HCT116 (cell line): Measurements from ENCODE around the gene AGRP. TPM values are rescaled to one million over a fixed set of nuclear protein-coding genes. Genes with fewer than 3 reads are reported as not detected.

Experiments
- ATAC-seq: fragments of 200-7000 bp; cut with Tn5 transposase; 2 replicates; pipeline ENCODE4 v1.9.1; 2020; ENCODE audit warnings: mild to moderate bottlenecking, moderate library complexity
- BruUV-seq: library from RNA; stranded (reverse); fragments of 400-500 nt; replicated peaks from 2 replicates; lab custom pipeline; 2021; lab: Mats Ljungman, UMichigan
- CTCF ChIA-PET: fragments of 300-600 bp; sonication (Branson Sonifier 250); formaldehyde crosslinking; loops from one replicate; lab custom pipeline; 2021; ENCODE audit warnings: antibody characterized with exemption; lab: Charles Lee
- POLR2A ChIA-PET: fragments of 300-600, 350-600 bp; sonication (Branson Sonifier 250); formaldehyde crosslinking; loops from one replicate; lab custom pipeline; 2021; ENCODE audit warnings: antibody characterized with exemption; lab: Charles Lee
- RAD21 ChIA-PET, 2 experiments: fragments of 300-600 bp; sonication (Branson Sonifier 250); formaldehyde crosslinking; loops; one replicate each; lab custom pipeline; 2023; ENCODE audit warnings: low total read pairs in 2 of 2; ENCODE audit not compliant: uncharacterized antibody in 2 of 2, unreplicated experiment in 2 of 2, low non-redundant PET in 1 of 2; lab: Charles Lee
- DNase-seq: peaks from one replicate; pipeline ENCODE4 v3.0.0-alpha.2; 2010; ENCODE audit warnings: low read depth, low spot score
- H2AFZ ChIP-seq: fragments of 200-600 bp; shearing (Covaris generic), sonication (generic); 2 replicates; pipeline ENCODE4 v1.6.1; 2017; ENCODE audit warnings: low read depth, mixed run types, mixed read lengths, antibody characterized with exemption, low read length; ENCODE audit not compliant: poor library complexity, severe bottlenecking
- H3K27ac ChIP-seq: 2 replicates; pipeline ENCODE4 v1.5.1; 2012; ENCODE audit warnings: low read depth, low read length
- H3K27me3 ChIP-seq: fragments of 200-600 bp; sonication (generic); 2 replicates; pipeline ENCODE4 v1.6.1; 2016; ENCODE audit warnings: mixed run types, low read length, mixed read lengths; ENCODE audit not compliant: insufficient read depth
- H3K36me3 ChIP-seq, 2 experiments: fragments of 200-500 bp in 1 of 2; fragments of 200-600 bp in 1 of 2; sonication (Bioruptor generic) in 1 of 2; sonication (generic) in 1 of 2; 2 replicates each; pipeline versions ENCODE4 v1.5.1 to v1.6.1; 2014 to 2016; ENCODE audit warnings: low read length in 2 of 2, inconsistent platforms in 1 of 2, mixed read lengths in 1 of 2, mixed run types in 1 of 2; ENCODE audit not compliant: insufficient read depth in 2 of 2, control insufficient read depth in 1 of 2
- H3K4me1 ChIP-seq, 2 experiments: fragments of 200-600 bp in 1 of 2; sonication (generic) in 1 of 2; 2 replicates each; pipeline versions ENCODE4 v1.5.1 to v1.6.1; 2012 to 2017; ENCODE audit warnings: low read length in 2 of 2, inconsistent platforms in 1 of 2, mild to moderate bottlenecking in 1 of 2, mixed read lengths in 1 of 2, mixed run types in 1 of 2, moderate library complexity in 1 of 2; ENCODE audit not compliant: insufficient read depth in 2 of 2, control insufficient read depth in 1 of 2
- H3K4me2 ChIP-seq: fragments of 200-600 bp; sonication (generic); 2 replicates; pipeline ENCODE4 v1.6.1; 2017; ENCODE audit warnings: mixed run types, low read length, mixed read lengths
- H3K4me3 ChIP-seq, 2 experiments: fragments of 200-600 bp in 1 of 2; sonication (generic) in 1 of 2; replicated peaks in 1 of 2; 2 replicates each; pipeline ENCODE4 v1.5.1; 2011 to 2016; ENCODE audit warnings: low read length in 2 of 2, control low read depth in 1 of 2, low read depth in 1 of 2, mild to moderate bottlenecking in 1 of 2, mixed read lengths in 1 of 2, mixed run types in 1 of 2
- H3K79me2 ChIP-seq: fragments of 200-600 bp; sonication (generic); 2 replicates; pipeline ENCODE4 v1.6.1; 2017; ENCODE audit warnings: mild to moderate bottlenecking, mixed run types, low read length, moderate library complexity, mixed read lengths; ENCODE audit not compliant: insufficient read depth
- H3K9ac ChIP-seq: fragments of 200-600 bp; sonication (generic); 2 replicates; pipeline ENCODE4 v1.6.1; 2016; ENCODE audit warnings: low read length, mixed read lengths
- H3K9me2 ChIP-seq: fragments of 200-600 bp; sonication (generic), shearing (Covaris generic); 2 replicates; pipeline ENCODE4 v1.6.1; 2017; ENCODE audit warnings: mixed run types, mild to moderate bottlenecking, moderate library complexity; ENCODE audit not compliant: insufficient read depth
- H3K9me3 ChIP-seq, 2 experiments: fragments of 200-500 bp in 1 of 2; fragments of 200-600 bp in 1 of 2; sonication (Bioruptor generic) in 1 of 2; sonication (generic) in 1 of 2; 2 replicates each; pipeline ENCODE4 v1.6.1; 2014 to 2017; ENCODE audit warnings: low read length in 2 of 2, mixed read lengths in 2 of 2, inconsistent platforms in 1 of 2, low read depth in 1 of 2, mild to moderate bottlenecking in 1 of 2, mixed run types in 1 of 2, moderate library complexity in 1 of 2; ENCODE audit not compliant: control insufficient read depth in 1 of 2, insufficient read depth in 1 of 2
- H4K20me1 ChIP-seq: fragments of 200-600 bp; sonication (generic), shearing (Covaris generic); 2 replicates; pipeline ENCODE4 v1.6.1; 2017; ENCODE audit warnings: mixed run types, mild to moderate bottlenecking, moderate library complexity; ENCODE audit not compliant: insufficient read depth
- CBX3 ChIP-seq: IDR thresholded peaks from 2 replicates; pipeline ENCODE4 v1.6.1; 2012; ENCODE audit warnings: low read depth
- EGR1 ChIP-seq: IDR thresholded peaks from 2 replicates; pipeline ENCODE4 v1.6.1; 2012; ENCODE audit warnings: low read depth
- ELF1 ChIP-seq: IDR thresholded peaks from 2 replicates; pipeline ENCODE4 v1.6.1; 2012; ENCODE audit warnings: low read depth, borderline replicate concordance
- EZH2phosphoT487 ChIP-seq: fragments of 200-600 bp; IDR thresholded peaks from 2 replicates; pipeline ENCODE4 v1.6.1; 2018; ENCODE audit warnings: antibody characterized with exemption, borderline replicate concordance
- FOSL1 ChIP-seq: IDR thresholded peaks from 2 replicates; pipeline ENCODE4 v1.6.1; 2012; ENCODE audit warnings: low read depth
- JUND ChIP-seq: IDR thresholded peaks from 2 replicates; pipeline ENCODE4 v1.6.1; 2012
- MAX ChIP-seq: IDR thresholded peaks from 2 replicates; pipeline ENCODE4 v1.6.1; 2012
- POLR2A ChIP-seq: IDR thresholded peaks from 2 replicates; pipeline ENCODE4 v1.7.0; 2011; ENCODE audit warnings: borderline replicate concordance; ENCODE audit not compliant: insufficient read depth, insufficient read length; ENCODE audit errors: extremely low read depth
- RAD21 ChIP-seq: IDR thresholded peaks from 2 replicates; pipeline ENCODE4 v1.6.1; 2012; ENCODE audit warnings: low read depth, mild to moderate bottlenecking
- SIN3A ChIP-seq: IDR thresholded peaks from 2 replicates; pipeline ENCODE4 v1.6.1; 2012; ENCODE audit warnings: low read depth
- SRF ChIP-seq: IDR thresholded peaks from 2 replicates; pipeline ENCODE4 v1.6.1; 2012; ENCODE audit warnings: low read depth
- TCF7L2 ChIP-seq: IDR thresholded peaks from 2 replicates; pipeline ENCODE4 v1.7.0; 2011; ENCODE audit warnings: borderline replicate concordance, inconsistent platforms; ENCODE audit not compliant: insufficient read depth, insufficient read length; ENCODE audit errors: extremely low read depth
- YY1 ChIP-seq: IDR thresholded peaks from 2 replicates; pipeline ENCODE4 v1.6.1; 2011; ENCODE audit warnings: low read length, low read depth, moderate library complexity, mild to moderate bottlenecking; ENCODE audit not compliant: insufficient replicate concordance; ENCODE audit errors: extremely low read depth
- ZNF274 ChIP-seq: fragments of 200-500 bp; sonication (Bioruptor generic); IDR thresholded peaks from 2 replicates; pipeline ENCODE4 v1.6.1; 2014; ENCODE audit warnings: mild to moderate bottlenecking, low read depth, low read length, inconsistent platforms
- intact Hi-C: fragments of 100-400 bp; cut with micrococcal nuclease; formaldehyde crosslinking; loops from 2 replicates; pipeline ENCODE4 v1.10.0; 2022
- total RNA-seq: library from RNA; stranded (reverse); gene quantifications from one replicate; pipeline ENCODE4 v1.2.1, GENCODE V29; 2021; ENCODE audit not compliant: unreplicated experiment

The AGRP gene
- total RNA-seq, 1 experiment from 2014 or later = not detected

DNA sequence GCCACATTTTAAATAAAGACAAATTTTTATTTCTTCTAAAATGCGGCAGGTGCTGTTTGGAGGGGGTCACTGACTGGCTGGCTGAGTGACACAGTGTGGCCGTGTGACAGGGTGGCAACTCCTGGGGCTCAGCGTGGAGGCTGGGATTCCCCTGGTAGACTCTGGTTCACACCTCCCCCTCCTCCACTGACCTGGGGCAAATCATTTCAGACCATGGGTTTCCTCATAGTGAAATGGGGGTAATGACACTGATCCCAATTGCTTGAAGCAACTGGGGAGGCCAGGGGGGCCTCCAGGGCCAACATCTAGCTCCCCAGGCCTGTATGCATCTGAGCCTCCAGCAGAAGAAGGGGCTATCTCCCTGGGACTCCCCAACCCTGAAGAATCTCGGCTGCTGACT lies 45.8 kb downstream of the AGRP start:
- no peak for TF ChIP-seq ZNF274
- TF ChIP-seq CBX3 = no peak
- no peak for TF ChIP-seq EGR1
- TF ChIP-seq RAD21 = no peak
- TF ChIP-seq JUND = no peak
- TF ChIP-seq MAX = no peak
- TF ChIP-seq TCF7L2 = no peak
- TF ChIP-seq FOSL1 = no peak
- no peak for TF ChIP-seq EZH2phosphoT487
- TF ChIP-seq SRF = no peak
- no peak for TF ChIP-seq SIN3A
- intact Hi-C loops = no loop called here
- Histone ChIP-seq H3K4me3 (no peak overlapping the region), H3K9me2 (no peaks in the 10 kb centered on the region), H3K79me2 (no peaks in the 10 kb centered on the region), H3K36me3 (peaks cover 0 to 7% of the 10 kb centered on the region in 2 experiments; a peak in 1 of 4 replicates), H3K27ac (no peak overlapping the region), H3K9ac (no peak overlapping the region), H3K4me2 (no peak overlapping the region), H3K4me1 (peaks cover 0 to 3% of the 10 kb centered on the region in 2 experiments; a peak in 1 of 4 replicates), H3K27me3 (no peaks in the 10 kb centered on the region), H3K9me3 (no peaks in the 10 kb centered on the region), H4K20me1 (no peaks in the 10 kb centered on the region), H2AFZ (no peak overlapping the region)
- DNase-seq (no peak), ATAC-seq (no peak)
- ChIA-PET CTCF (interaction anchor here (0.8 kb wide), 1 partner anchor 152 kb away, joined by 3 read pairs; no protein-coding TSS in a partner anchor), POLR2A (no interaction called here), RAD21 (no interaction called here)
- no TSS peak for BruUV-seq

GRCh38 chr16:67436640-67437193 lies 46.6 kb downstream of the AGRP start:
- no TSS peak for BruUV-seq
- ATAC-seq (no peak), DNase-seq (no peak)
- Histone ChIP-seq H3K9me3 (no peaks in the 10 kb centered on the region), H3K27me3 (no peaks in the 10 kb centered on the region), H3K4me1 (peaks cover 6 to 11% of the 10 kb centered on the region in 2 experiments; a peak in 3 of 4 replicates), H3K27ac (no peak overlapping the region), H3K9ac (no peak overlapping the region), H3K4me3 (no peak overlapping the region), H3K36me3 (peaks cover 0 to 7% of the 10 kb centered on the region in 2 experiments; a peak in 1 of 4 replicates), H3K9me2 (no peaks in the 10 kb centered on the region), H3K79me2 (no peaks in the 10 kb centered on the region), H4K20me1 (no peaks in the 10 kb centered on the region), H3K4me2 (no peak overlapping the region), H2AFZ (no peak overlapping the region)
- POLR2A ChIA-PET = no interaction called here
- RAD21 ChIA-PET = no interaction called here
- intact Hi-C loops = no loop called here
- TF ChIP-seq POLR2A (no peak), ZNF274 (no peak), ELF1 (no peak), SIN3A (no peak), SRF (no peak), YY1 (no peak), RAD21 (no peak), EZH2phosphoT487 (no peak), CBX3 (no peak)
- CTCF ChIA-PET = no interaction called here
